A673 (cell line): ENCODE measurements around the gene ARAP2.

Experiments used
- CTCF ChIP-seq: fragments of 300-800, 200-600 bp; sonication (generic); conservative IDR thresholded peaks from 2 replicates; pipeline ENCODE4 v1.5.1; 2017; ENCODE audit warnings: low read depth, mild to moderate bottlenecking, antibody characterized with exemption, low read length, moderate library complexity, mixed read lengths
- EZH2 ChIP-seq: fragments of 200-600 bp; sonication (generic); IDR thresholded peaks from 2 replicates; pipeline ENCODE4 v1.6.1; 2017; ENCODE audit warnings: borderline replicate concordance, low read depth, mild to moderate bottlenecking, mixed read lengths, antibody characterized with exemption, low read length; ENCODE audit not compliant: poor library complexity, severe bottlenecking

DNA sequence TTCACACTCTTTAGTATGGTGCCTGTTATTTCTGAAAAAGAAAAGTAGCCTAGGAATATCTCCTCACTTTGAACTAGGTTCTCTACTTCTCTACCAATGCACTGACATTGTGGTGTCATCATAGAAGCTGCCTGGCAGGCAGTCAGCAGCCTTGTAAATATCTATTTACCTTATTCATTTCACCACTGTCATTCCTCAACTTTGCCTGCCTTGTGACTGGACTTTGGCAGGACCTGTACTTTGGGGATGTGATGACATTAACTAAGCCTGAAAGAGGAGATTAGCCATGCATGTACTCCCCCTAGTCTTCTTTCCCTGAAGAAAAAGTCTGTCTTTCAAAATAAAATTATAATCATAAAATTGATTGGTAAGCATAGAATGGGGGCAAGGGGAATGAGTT is 207.2 kb downstream of the ARAP2 start:
- TF ChIP-seq CTCF (no peak), EZH2 (no peak)
